Heart right ventricle (tissue), 16 donors: ENCODE data around the gene WNT8A. TPM values are rescaled to one million over a fixed set of nuclear protein-coding genes. Genes with fewer than 3 reads are reported as not detected.

Source experiments
- ATAC-seq, 8 donors: fragments of 200-7000 bp; cut with Tn5 transposase; one replicate each; pipeline ENCODE4 v1.9.1; 2020; ENCODE audit warnings: mild to moderate bottlenecking in 8 of 8, moderate library complexity in 8 of 8, moderate number of reproducible peaks in 1 of 8
- DNase-seq, 2 donors: peaks; one replicate each; pipeline ENCODE4 v3.0.0-alpha.2; 2020
- H3K27ac ChIP-seq, 10 donors: fragments of 200-600 bp; sonication (generic) in 2 of 10; one replicate each; pipeline versions ENCODE4 v1.5.0 to v1.8.0; 2020 to 2022; ENCODE audit warnings: mild to moderate bottlenecking in 3 of 10
- H3K27me3 ChIP-seq, 7 donors: fragments of 200-600 bp; one replicate each; pipeline ENCODE4 v1.8.0; 2021 to 2022; ENCODE audit warnings: mild to moderate bottlenecking in 2 of 7
- H3K36me3 ChIP-seq, 9 donors: fragments of 200-600 bp; sonication (generic) in 1 of 9; one replicate each; pipeline versions ENCODE4 v1.5.0 to v1.8.0; 2020 to 2022; ENCODE audit warnings: mild to moderate bottlenecking in 2 of 9
- H3K4me1 ChIP-seq, 9 donors: fragments of 200-600 bp; sonication (generic) in 1 of 9; one replicate each; pipeline versions ENCODE4 v1.5.0 to v1.8.0; 2020 to 2022; ENCODE audit warnings: mild to moderate bottlenecking in 4 of 9
- H3K4me3 ChIP-seq, 10 donors: fragments of 200-600 bp; sonication (generic) in 2 of 10; one replicate each; pipeline versions ENCODE4 v1.5.0 to v1.8.0; 2020 to 2022; ENCODE audit warnings: mild to moderate bottlenecking in 7 of 10, moderate library complexity in 2 of 10
- H3K9me3 ChIP-seq, 11 donors: fragments of 200-600 bp in 10 of 11; sonication (generic) in 2 of 11; one replicate each; pipeline versions ENCODE4 v1.5.0 to v1.8.0; 2013 to 2022; ENCODE audit warnings: mild to moderate bottlenecking in 2 of 11, control low read depth in 1 of 11, moderate library complexity in 1 of 11
- CTCF ChIP-seq, 9 donors: fragments of 200-600 bp; sonication (generic) in 2 of 9; IDR thresholded peaks; one replicate each; pipeline versions ENCODE4 v1.5.0 to v1.8.0; 2021 to 2022; ENCODE audit warnings: antibody characterized with exemption in 9 of 9, mild to moderate bottlenecking in 5 of 9, moderate library complexity in 1 of 9
- WGBS, 2 donors: extraction: QIAGEN DNeasy Blood & Tissue Kit; methylation state at CpG; one replicate each; pipeline ENCODE4 v1.1.7; 2013; ENCODE audit warnings: inconsistent platforms in 1 of 2; 5-methylcytosine and 5-hydroxymethylcytosine counted together
- intact Hi-C, 10 donors: fragments of 100-400 bp; cut with DNase I; formaldehyde crosslinking; loops; one replicate each; pipeline versions ENCODE4 v1.11.1 to v1.14.2; 2022
- polyA plus RNA-seq, 2 donors: library from polyadenylated mRNA; stranded (reverse); fragments of 200-250 nt; gene quantifications; one replicate each; pipeline ENCODE4 v1.2.3, GENCODE V29; 2013
- total RNA-seq, 10 donors: library from RNA; stranded (reverse); fragmentation: NEBNext Ultra II Directional in 3 of 10; extraction: Animal tissue kit (Norgen Biotek cat#: 25700) in 3 of 10; gene quantifications; one replicate each; pipeline versions ENCODE4 v1.2.1 to v1.2.4, GENCODE V29; 2021 to 2023
- donor health status: Arrhythmogenic right ventricular cardiomyopathy.
- donor health status: ischemic (EF 13 %, LVEDD 7.1; RV severe dilation, severe dysfunction).
- donor health status: healthy with polysubstance abuse.
- donor health status: DM: no; HTN: yes; CAD: no.
- donor health status: DM: no; HTN: no; CAD: no.
- donor health status: ischemic (EF 25% LVEDD 6.9; RV normal size, moderate dysfunction).
- donor health status: ischemic (EF 25% LVEDD 5.7; RV mildly dilated, moderate dysfunction).
- donor health status: healthy.
- donor health status: DM: yes; HTN: yes; CAD: no.
- donor health status: Ischemic cardiomyopathy.
- donor health status: ischemic (EF 35%, LVEDD 5.7; RV mildly dilated, moderate dysfunction).
- donor health status: nonischemic (EF 11% LVEDD 7.7; RV severe dilation, severe dysfunction).
- donor health status: DM: yes; HTN: yes; CAD: no.
- donor health status: PGD.
- donor health status: ischemic (EF 29% LVEDD 5.4; RV normal size, mild dysfunction).
- donor health status: nonischemic (EF 23%, LVEDD 6.1; RV moderate dilation, normal function).

Gene WNT8A
- total and polyA plus RNA-seq, 12 donors, result not detected

- ATAC-seq (no peak), DNase-seq (no peak)
- WGBS, 2 donors, result 37% methylated on average over 1 of the region's 1 CpG
- TF ChIP-seq CTCF (IDR thresholded peaks at IDR 0.05), result no peak
- peaks cover 0 to 4% (median 0%) of the 10 kb centered on the region in 9 donors for H3K4me1 ChIP-seq
- no peak overlapping the region for H3K4me3 ChIP-seq
- intact Hi-C loops, result no loop called here
- H3K9me3 ChIP-seq, result no peaks in the 10 kb centered on the region
- H3K27ac ChIP-seq, result no peak overlapping the region
- H3K27me3 ChIP-seq, result peaks cover 0 to 15% (median 3%) of the 10 kb centered on the region in 7 donors
- H3K36me3 ChIP-seq, result no peaks in the 10 kb centered on the region
Measured at GRCh38 chr5:138111937-138112336, 28.1 kb downstream of the WNT8A start.

- Histone ChIP-seq H3K4me1 (no peaks in the 10 kb centered on the region), H3K27ac (no peak overlapping the region), H3K27me3 (peaks cover 0 to 7% (median 3%) of the 10 kb centered on the region in 7 donors), H3K36me3 (no peaks in the 10 kb centered on the region), H3K4me3 (no peak overlapping the region), H3K9me3 (no peaks in the 10 kb centered on the region)
- no peak for DNase-seq
- no peak for ATAC-seq
- intact Hi-C loops, result no loop called here
- TF ChIP-seq CTCF (IDR thresholded peaks at IDR 0.05), result no peak
Measured at GRCh38 chr5:138115254-138115653, 31.4 kb downstream of the WNT8A start.

GRCh38 chr5:138128334-138128733 lies 44.5 kb downstream of the WNT8A start:
- no peak for ATAC-seq
- intact Hi-C loops, result loop anchor here in 2 of 10 donors (5.0 kb wide), 2 partner anchors 46 to 51 kb away; partner anchors contain the start of gene WNT8A (in 1 of the 2)
- 60 to 70% methylated on average over 5 of the region's 5 CpGs for WGBS, 2 donors

GRCh38 chr5:138129347-138129746 lies 45.5 kb downstream of the WNT8A start:
- intact Hi-C loops, result loop anchor here in 2 of 10 donors (5.0 kb wide), 2 partner anchors 47 to 52 kb away; partner anchors contain the start of gene WNT8A (in 1 of the 2)
- DNase-seq (no peak), ATAC-seq (no peak)
- peaks cover 0 to 9% (median 0%) of the 10 kb centered on the region in 9 donors for H3K4me1 ChIP-seq
- no peak for TF ChIP-seq CTCF (IDR thresholded peaks at IDR 0.05)
- H3K27me3 ChIP-seq, result peaks cover 0 to 5% (median 0%) of the 10 kb centered on the region in 7 donors
- H3K36me3 ChIP-seq, result no peaks in the 10 kb centered on the region
- no peak overlapping the region for H3K4me3 ChIP-seq
- H3K9me3 ChIP-seq, result no peaks in the 10 kb centered on the region
- WGBS, 2 donors, result 92 to 95% methylated on average over 6 of the region's 6 CpGs
- H3K27ac ChIP-seq, result no peak overlapping the region

More at GRCh38 chr5:138128334-138128733, 44.5 kb downstream of the WNT8A start:
- DNase-seq, result no peak
- H3K4me3 ChIP-seq, result no peak overlapping the region
- TF ChIP-seq CTCF (IDR thresholded peaks at IDR 0.05), result no peak
- H3K27ac ChIP-seq, result no peak overlapping the region
- H3K9me3 ChIP-seq, result no peaks in the 10 kb centered on the region
- peaks cover 0 to 7% (median 0%) of the 10 kb centered on the region in 9 donors for H3K4me1 ChIP-seq
- H3K36me3 ChIP-seq, result no peaks in the 10 kb centered on the region
- H3K27me3 ChIP-seq, result peaks cover 0 to 5% (median 0%) of the 10 kb centered on the region in 7 donors
